ENCODE data around the gene NME4.
A peak's percentile ranks its signal among the peaks of the same experiment; 100 is the strongest.
"Not testable (repeated sequence)": the region's sequence is repeated elsewhere in the genome, so short reads cannot be mapped to it uniquely, and the experiment has no call there.

Gene NME4

GRCh38 chr16:400061-400591 is 3.1 kb downstream of the NME4 start:
- DNase-seq: no peak

GRCh38 chr16:401468-402348 is 4.7 kb downstream of the NME4 start, which contains the start of gene DECR2:
Gene DECR2 (plus strand): TSS chr16:401885. CDS start chr16:401964, 79 bp downstream.
- DNase-seq: peak; percentile 89

- DNase-seq: no peak
These were observed 8.0 kb downstream of the NME4 start for GRCh38 chr16:404971-405486.

- DNase-seq: no peak
These were observed 8.8 kb downstream of the NME4 start for GRCh38 chr16:405548-406506.

DNA sequence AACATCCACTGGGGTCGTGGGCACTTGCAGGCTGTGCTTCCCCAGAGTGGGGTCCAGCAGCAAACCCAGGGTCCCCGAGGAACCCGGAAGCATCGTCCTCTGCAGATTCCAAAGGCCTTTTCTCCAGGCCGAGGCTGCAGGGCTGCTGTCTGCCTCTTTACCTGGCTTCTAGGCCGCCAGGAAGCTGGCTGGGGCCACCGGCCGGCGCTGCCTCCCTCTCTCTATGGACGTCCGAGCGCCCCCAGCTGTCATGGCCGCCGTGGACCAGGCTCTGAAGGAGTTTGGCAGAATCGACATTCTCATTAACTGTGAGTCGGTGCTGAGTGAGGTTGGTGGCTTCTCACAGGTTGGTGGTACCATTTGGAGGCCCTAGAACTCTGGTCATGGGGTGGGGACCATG is 10.3 kb downstream of the NME4 start:
- no peak for DNase-seq

DNA sequence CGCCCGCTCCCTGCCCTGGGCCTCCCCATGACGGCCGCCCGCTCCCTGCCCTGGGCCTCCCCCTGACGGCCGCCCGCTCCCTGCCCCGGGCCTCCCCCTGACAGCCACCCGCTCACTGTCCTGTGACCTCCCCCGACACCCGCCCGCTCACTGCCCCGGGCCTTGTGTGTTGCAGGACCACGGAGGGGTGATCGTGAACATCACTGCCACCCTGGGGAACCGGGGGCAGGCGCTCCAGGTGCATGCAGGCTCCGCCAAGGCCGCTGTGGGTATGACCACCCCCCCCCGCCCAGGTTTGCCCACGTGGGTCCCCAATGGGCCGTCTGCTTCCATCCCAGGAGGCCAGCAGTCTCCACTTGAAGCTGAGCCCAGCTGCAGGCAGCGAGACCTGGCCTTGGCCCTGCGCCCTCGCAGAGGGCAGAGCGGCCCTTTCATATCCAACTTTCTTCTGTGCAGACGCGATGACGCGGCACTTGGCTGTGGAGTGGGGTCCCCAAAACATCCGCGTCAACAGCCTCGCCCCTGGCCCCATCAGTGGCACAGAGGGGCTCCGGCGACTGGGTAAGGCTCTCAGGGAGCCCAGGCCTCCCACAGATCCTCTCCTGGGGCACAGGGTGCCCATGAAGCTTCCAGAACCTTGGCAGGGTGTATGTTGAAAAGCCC is 13.6 kb downstream of the NME4 start:
- DNase-seq: no peak

GRCh38 chr16:411576-412265 is 14.7 kb downstream of the NME4 start:
- no peak for DNase-seq

GRCh38 chr16:414395-415169 is 17.6 kb downstream of the NME4 start:
- DNase-seq: peak; percentile 39

DNA sequence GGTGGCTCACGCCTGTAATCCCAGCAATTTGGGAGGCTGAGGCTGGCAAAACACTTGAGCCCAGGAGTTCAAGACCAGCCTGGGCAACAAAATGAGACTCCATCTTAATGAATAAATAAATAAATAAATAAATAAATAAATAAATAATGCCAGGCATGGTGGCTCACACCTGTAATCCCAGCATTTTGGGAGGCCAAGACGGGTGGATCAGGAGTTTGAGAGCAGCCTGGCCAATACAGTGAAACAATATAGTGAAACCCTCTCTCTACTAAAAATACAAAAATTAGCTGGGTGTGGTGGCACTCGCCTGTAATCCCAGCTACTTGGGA is 18.1 kb downstream of the NME4 start:
- DNase-seq: not testable (repeated sequence)

DNA sequence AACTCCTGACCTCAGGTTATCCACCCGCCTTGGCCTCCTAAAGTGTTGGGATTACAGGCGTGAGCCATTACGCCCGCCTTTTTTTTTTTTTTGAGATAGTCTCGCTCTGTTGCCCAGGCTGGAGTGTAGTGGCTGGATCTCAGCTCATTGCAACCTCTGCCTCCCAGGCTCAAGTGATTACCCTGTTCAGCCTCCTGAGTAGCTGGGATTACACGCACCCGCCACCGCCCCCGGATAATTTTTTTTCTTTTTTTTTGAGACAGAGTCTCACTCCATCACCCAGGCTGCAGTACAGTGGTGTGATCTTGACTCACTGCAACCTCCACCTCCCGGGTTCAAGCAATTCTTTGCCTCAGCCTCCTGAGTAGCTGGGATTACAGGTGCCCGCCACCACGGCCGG is 25.2 kb downstream of the NME4 start:
- not testable (repeated sequence) for DNase-seq

DNA sequence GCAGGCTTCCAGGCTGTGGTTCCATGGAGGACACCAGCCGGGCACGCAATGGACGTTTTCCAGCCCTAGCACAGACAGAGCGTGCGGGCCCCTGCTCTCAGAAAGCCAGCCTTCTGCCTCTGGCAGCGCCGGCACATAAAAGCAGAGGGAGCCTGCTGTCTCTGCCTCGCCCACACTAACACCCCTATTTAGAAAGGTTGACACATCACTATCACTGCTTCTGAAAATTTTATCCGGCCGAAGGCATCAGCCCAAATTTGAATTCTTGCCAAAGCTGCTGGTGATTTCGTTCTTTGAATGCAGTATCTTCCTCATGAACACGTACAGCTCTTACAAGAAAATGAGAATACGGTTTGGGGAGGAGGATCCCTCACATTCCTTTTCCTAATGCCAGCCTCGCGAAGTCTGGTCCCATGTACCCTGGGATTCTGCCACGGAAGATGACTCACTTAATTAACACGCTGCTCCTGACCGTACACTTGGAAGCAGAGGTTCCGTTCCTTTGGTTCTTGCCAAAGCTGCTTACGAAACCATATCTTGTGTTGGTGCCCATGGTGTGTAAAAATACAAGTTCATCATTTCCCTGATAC is 27.1 kb downstream of the NME4 start:
- DNase-seq: peak; percentile 99

DNA sequence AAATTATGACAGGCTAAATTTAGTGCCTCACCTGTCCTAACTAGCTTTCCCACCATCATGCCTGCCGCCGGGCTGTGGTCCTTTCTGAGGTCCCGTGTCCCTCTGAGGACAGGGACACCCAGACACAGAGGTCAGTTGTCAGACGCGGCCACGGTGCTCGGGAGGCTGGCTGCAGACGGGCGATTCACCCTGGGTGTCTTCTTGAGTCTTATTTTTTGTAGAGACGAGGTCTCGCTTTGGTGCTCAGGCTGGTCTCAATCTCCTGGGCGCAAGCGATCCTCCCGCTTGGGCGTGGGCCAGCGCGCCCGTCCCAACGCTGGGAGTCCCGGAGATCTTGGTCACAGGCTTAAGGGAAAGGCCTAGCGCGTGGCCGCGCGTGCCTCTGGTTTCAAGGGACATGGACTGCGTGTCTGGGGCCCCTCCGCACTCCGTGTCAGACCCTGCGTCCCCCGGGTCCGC is 27.7 kb downstream of the NME4 start:
- peak; percentile 51 for DNase-seq

DNA sequence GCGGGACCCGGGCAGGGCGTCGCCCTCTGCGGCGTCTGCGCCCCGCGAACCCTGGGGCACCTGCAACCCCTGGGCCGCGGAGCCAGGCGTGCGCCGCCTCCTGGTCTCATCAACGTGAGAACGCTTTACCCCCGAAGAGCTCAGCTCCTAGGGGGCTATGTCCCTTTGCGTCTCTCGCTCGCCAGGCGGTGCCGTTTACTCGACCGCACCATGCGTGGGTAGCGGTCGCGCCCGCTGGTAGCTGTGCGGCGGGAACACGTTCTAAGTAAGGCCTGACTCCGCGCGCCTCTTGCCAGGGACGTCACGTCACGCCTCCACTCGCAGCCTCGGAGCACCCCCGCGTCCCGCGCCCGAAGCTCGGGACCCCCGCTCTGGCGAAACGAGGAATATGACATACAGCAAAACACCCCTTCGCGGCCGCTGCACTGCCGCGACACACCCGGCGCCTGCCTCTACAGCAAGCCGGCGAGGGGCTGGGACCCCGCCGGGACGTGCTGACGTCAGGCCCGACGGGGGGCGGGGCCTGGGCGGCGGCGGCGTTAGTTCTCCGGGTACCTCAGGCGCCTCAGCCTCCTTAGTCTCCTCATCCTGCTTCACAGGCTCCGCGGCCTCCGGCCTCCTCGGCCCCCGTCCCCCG is 28.2 kb downstream of the NME4 start, which contains the start of gene RAB11FIP3:
Gene RAB11FIP3 (plus strand): TSS at position 568 of the 637 bp plus-strand sequence. CDS start 358 bp downstream, outside the sequence.
- peak; percentile 84 for DNase-seq

DNA sequence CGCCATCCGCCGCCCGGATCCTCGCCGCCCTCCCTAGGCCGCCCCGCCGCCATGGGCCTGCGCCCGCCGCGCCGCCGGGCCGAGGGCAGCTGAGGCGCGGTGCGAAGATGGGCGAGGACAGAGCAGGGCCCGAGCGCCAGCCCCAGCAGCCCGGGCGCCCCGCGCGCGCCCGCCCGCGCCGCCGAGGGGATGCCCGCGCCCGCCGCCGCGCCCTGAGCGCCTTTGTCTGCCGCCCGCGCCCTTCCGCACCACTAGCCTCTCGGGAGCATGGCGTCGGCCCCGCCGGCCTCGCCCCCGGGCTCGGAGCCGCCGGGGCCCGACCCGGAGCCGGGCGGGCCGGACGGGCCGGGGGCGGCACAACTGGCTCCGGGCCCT is 28.7 kb downstream of the NME4 start:
- no peak for DNase-seq

GRCh38 chr16:426115-426905 is 29.3 kb downstream of the NME4 start:
- DNase-seq: peak; percentile 15

- peak; percentile 19 for DNase-seq
These were observed 29.9 kb downstream of the NME4 start for GRCh38 chr16:426906-427249.

GRCh38 chr16:427250-427649 is 30.3 kb downstream of the NME4 start:
- DNase-seq: no peak

DNA sequence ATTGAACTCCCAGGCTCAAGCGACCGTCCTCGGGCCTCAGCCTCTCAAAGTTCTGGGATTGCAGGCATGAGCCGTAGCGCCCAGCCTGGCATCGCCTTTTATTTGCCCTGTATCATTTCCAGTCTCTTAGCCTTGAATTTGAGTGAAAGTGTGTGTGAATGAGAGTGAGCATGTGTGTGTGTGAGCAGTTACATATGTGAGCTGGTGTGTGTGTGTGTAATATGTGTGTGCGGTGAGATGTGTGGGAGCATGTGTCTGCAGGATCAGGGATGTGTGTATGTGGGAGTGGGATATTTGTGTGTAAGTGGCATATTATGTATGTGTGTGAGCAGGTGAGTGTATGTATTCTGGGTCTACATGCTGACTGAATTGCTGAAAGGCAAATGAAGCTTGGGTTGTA is 33.9 kb downstream of the NME4 start:
- DNase-seq: no peak

- DNase-seq: no peak
These were observed 43.6 kb downstream of the NME4 start for GRCh38 chr16:440627-441026.
